B cell (primary cell): Measurements from ENCODE around the gene STAT5A. TPM values are rescaled to one million over a fixed set of nuclear protein-coding genes. Genes with fewer than 3 reads are reported as not detected.
A peak's percentile ranks its signal among the peaks of the same experiment; 100 is the strongest.

Experiments used
- ATAC-seq: fragments of 200-7000 bp; cut with Tn5 transposase; one replicate; pipeline ENCODE4 v1.10.0; 2021; ENCODE audit warnings: low read depth, mild to moderate bottlenecking, moderate number of reproducible peaks, moderate library complexity
- CTCF ChIA-PET: fragments of 350-600 bp; sonication (Branson Sonifier 250); formaldehyde crosslinking; loops from one replicate; lab custom pipeline; 2021; ENCODE audit warnings: antibody characterized with exemption, inconsistent platforms; lab: Charles Lee
- POLR2A ChIA-PET: fragments of 350-600 bp; sonication (Branson Sonifier 250); formaldehyde crosslinking; loops from one replicate; lab custom pipeline; 2021; ENCODE audit warnings: antibody characterized with exemption; lab: Charles Lee
- DNase-seq: peaks from one replicate; pipeline ENCODE4 v3.0.0; 2013
- H2AFZ ChIP-seq: 2 replicates; pipeline ENCODE4 v1.6.1; 2012; ENCODE audit warnings: mild to moderate bottlenecking, low read depth, low read length; ENCODE audit not compliant: insufficient read depth, poor library complexity, severe bottlenecking
- H3K27ac ChIP-seq, 2 donors: 1 replicate in 1 of 2; 2 replicates in 1 of 2; pipeline ENCODE4 v1.5.1; 2012 to 2013; ENCODE audit warnings: low read length in 2 of 2, mild to moderate bottlenecking in 2 of 2, moderate library complexity in 1 of 2
- H3K27me3 ChIP-seq, 4 experiments: fragments of 200-600 bp in 1 of 4; sonication (generic) in 1 of 4; replicated peaks in 1 of 4; 1 replicate in 2 of 4; 2 replicates in 2 of 4; pipeline versions ENCODE4 v1.6.1 to v1.7.0; 2013 to 2016; ENCODE audit warnings: low read length in 3 of 4, mild to moderate bottlenecking in 2 of 4, mixed read lengths in 1 of 4, moderate library complexity in 1 of 4; ENCODE audit not compliant: insufficient read depth in 4 of 4, control insufficient read depth in 3 of 4; ENCODE audit errors: control extremely low read depth in 1 of 4
- H3K36me3 ChIP-seq, 2 experiments: replicated peaks in 1 of 2; 1 replicate in 1 of 2; 2 replicates in 1 of 2; pipeline versions ENCODE4 v1.6.1 to v1.7.1; 2013; ENCODE audit warnings: low read length in 1 of 2; ENCODE audit not compliant: insufficient read depth in 2 of 2, control insufficient read depth in 1 of 2; ENCODE audit errors: control extremely low read depth in 1 of 2, extremely low read depth in 1 of 2
- H3K4me1 ChIP-seq, 2 donors: fragments of 200-600 bp in 1 of 2; sonication (generic) in 1 of 2; 1 replicate in 1 of 2; 2 replicates in 1 of 2; pipeline versions ENCODE4 v1.5.1 to v1.6.1; 2013 to 2017; ENCODE audit warnings: low read length in 2 of 2; ENCODE audit not compliant: control insufficient read depth in 2 of 2, insufficient read depth in 2 of 2
- H3K4me2 ChIP-seq: replicated peaks from 2 replicates; pipeline ENCODE3; 2012; ENCODE audit warnings: mild to moderate bottlenecking, low read depth, low read length; ENCODE audit not compliant: poor library complexity, severe bottlenecking
- H3K4me3 ChIP-seq, 5 experiments: fragments of 200-600 bp in 1 of 5; sonication (generic) in 1 of 5; 1 replicate in 3 of 5; 2 replicates in 2 of 5; pipeline versions ENCODE4 v1.5.1 to v1.7.0; 2011 to 2016; ENCODE audit warnings: low read length in 4 of 5, mild to moderate bottlenecking in 4 of 5, low read depth in 2 of 5, control low read depth in 1 of 5, moderate library complexity in 1 of 5; ENCODE audit not compliant: insufficient read depth in 1 of 5; ENCODE audit errors: control extremely low read depth in 1 of 5, extremely low read depth in 1 of 5
- H3K79me2 ChIP-seq: fragments of 200-600 bp; sonication (generic); one replicate; pipeline ENCODE4 v1.6.0; 2016; ENCODE audit warnings: low read length; ENCODE audit not compliant: control insufficient read depth, insufficient read depth
- H3K9ac ChIP-seq: fragments of 200-600 bp; sonication (generic); 2 replicates; pipeline ENCODE4 v1.6.1; 2017; ENCODE audit warnings: mild to moderate bottlenecking, low read length, moderate library complexity
- H3K9me3 ChIP-seq, 3 donors: one replicate each; pipeline versions ENCODE4 v1.6.1 to v1.7.1; 2013; ENCODE audit warnings: low read length in 2 of 3; ENCODE audit not compliant: control insufficient read depth in 2 of 3, insufficient read depth in 1 of 3; ENCODE audit errors: control extremely low read depth in 1 of 3
- H4K20me1 ChIP-seq: 2 replicates; pipeline ENCODE4 v1.6.0; 2012; ENCODE audit warnings: mild to moderate bottlenecking, low read length; ENCODE audit not compliant: insufficient read depth, control insufficient read depth, poor library complexity, severe bottlenecking
- H3K27ac Mint-ChIP-seq: one replicate; pipeline ENCODE4 v1.8.0; 2021; ENCODE audit warnings: mixed read lengths
- H3K27me3 Mint-ChIP-seq: one replicate; pipeline ENCODE4 v1.8.0; 2021; ENCODE audit warnings: mixed read lengths
- H3K4me1 Mint-ChIP-seq: one replicate; pipeline ENCODE4 v1.8.0; 2021; ENCODE audit warnings: mixed read lengths
- H3K4me3 Mint-ChIP-seq: one replicate; pipeline ENCODE4 v1.8.0; 2021; ENCODE audit warnings: mixed read lengths
- H3K9me3 Mint-ChIP-seq: one replicate; pipeline ENCODE4 v1.8.0; 2022; ENCODE audit warnings: mixed read lengths; ENCODE audit not compliant: insufficient read depth
- EZH2 ChIP-seq: IDR thresholded peaks from 2 replicates; pipeline ENCODE4 v1.6.1; 2012; ENCODE audit warnings: borderline replicate concordance, low read depth, mild to moderate bottlenecking, moderate library complexity, low read length; ENCODE audit not compliant: insufficient read depth, poor library complexity, severe bottlenecking
- WGBS: methylation state at CpG from one replicate; pipeline ENCODE4 v1.1.5; 2013; ENCODE audit warnings: missing lambda C conversion rate; ENCODE audit not compliant: insufficient coverage; 5-methylcytosine and 5-hydroxymethylcytosine counted together
- intact Hi-C: fragments of 100-400 bp; cut with micrococcal nuclease; formaldehyde crosslinking; loops from one replicate; pipeline ENCODE4 v1.10.0; 2022
- polyA plus RNA-seq: library from polyadenylated mRNA; depleted of rRNA; stranded (reverse); fragments of >200 nt; gene quantifications from 2 replicates; pipeline ENCODE4 v1.2.3, GENCODE V29; 2012
- total RNA-seq, 2 donors: library from RNA; stranded (reverse); fragments of 120-200 nt in 1 of 2; gene quantifications; 1 replicate in 1 of 2; 2 replicates in 1 of 2; pipeline versions ENCODE4 v1.2.3 to v1.2.4, GENCODE V29; 2013 to 2022
- TF ChIP-seq, protein P1 (sequence below): fragments of 200-600 bp; IDR thresholded peaks from one replicate; pipeline ENCODE4 v1.8.0; 2022; ENCODE audit warnings: antibody characterized with exemption, mild to moderate bottlenecking

The STAT5A gene
- total and polyA plus RNA-seq, 2 donors (not counting 1 experiment from before 2014, with no cell fraction given) = 48.8 to 110 TPM

DNA sequence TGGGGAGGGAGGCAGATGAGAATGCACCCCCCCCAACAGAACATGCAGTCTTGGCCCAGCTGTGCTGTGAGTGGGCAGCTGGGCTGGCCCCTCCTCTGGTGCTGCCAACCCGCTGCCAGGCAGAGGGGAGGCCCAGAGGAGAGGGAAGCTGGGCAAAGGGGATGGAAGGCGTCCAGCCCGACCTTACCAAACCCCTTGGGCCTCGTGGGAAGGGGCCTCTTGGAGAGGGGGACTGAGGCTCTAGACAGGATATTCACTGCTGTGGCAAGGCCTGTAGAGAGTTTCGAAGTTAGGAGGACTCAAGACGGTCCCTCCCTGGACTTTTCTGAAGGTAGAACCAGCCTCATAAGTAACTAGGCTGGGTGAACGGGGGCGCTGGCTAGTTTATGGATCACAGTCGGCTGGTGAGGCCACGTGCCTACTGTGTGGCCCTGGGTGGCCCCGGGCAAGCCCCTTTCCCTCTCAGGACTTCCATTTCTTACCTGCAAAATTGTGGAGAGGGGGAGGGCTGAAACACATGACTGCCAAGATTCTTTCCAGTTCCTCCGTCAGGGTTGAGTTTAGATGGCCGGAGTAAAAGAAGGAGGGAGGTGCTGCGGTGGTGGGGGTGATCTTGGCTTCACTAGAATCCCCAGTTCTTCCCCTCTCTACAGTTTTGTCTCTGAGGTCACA lies 857 bp upstream of the STAT5A start:
- Mint-ChIP-seq H3K27me3 (no peaks in the 10 kb centered on the region), H3K9me3 (no peaks in the 10 kb centered on the region), H3K27ac (peak overlapping the region; percentile 91), H3K4me3 (peak overlapping the region; percentile 97), H3K4me1 (peaks cover 41% of the 10 kb centered on the region)
- H3K27me3 ChIP-seq = no peaks in the 10 kb centered on the region
- ChIA-PET CTCF (interaction anchor here (0.6 to 3.6 kb wide), 4 partner anchors 39 to 248 kb away, joined by 3 to 18 read pairs (median 10); partner anchors contain the start of gene NAGLU), POLR2A (interaction anchor here (0.6 to 2.7 kb wide), 10 partner anchors 9 to 392 kb away, joined by 3 to 8 read pairs (median 4); partner anchors contain the start of genes STAT3 and STAT5B)
- peak overlapping the region; percentile 62 to 93 (median 73) for H3K4me3 ChIP-seq
- H4K20me1 ChIP-seq = no peaks in the 10 kb centered on the region
- peak; percentile 19 for ATAC-seq
- H3K9ac ChIP-seq = peak overlapping the region; percentile 91
- peaks cover 24 to 36% of the 10 kb centered on the region in 2 donors for H3K4me1 ChIP-seq
- peak; percentile 68 for DNase-seq
- peaks cover 11% of the 10 kb centered on the region for H3K79me2 ChIP-seq
- H3K27ac ChIP-seq = peak overlapping the region; percentile 75 to 89
- H3K36me3 ChIP-seq = peaks cover 0 to 5% of the 10 kb centered on the region in 2 experiments
- no peak for TF ChIP-seq EZH2
- TF ChIP-seq, protein P1, sequence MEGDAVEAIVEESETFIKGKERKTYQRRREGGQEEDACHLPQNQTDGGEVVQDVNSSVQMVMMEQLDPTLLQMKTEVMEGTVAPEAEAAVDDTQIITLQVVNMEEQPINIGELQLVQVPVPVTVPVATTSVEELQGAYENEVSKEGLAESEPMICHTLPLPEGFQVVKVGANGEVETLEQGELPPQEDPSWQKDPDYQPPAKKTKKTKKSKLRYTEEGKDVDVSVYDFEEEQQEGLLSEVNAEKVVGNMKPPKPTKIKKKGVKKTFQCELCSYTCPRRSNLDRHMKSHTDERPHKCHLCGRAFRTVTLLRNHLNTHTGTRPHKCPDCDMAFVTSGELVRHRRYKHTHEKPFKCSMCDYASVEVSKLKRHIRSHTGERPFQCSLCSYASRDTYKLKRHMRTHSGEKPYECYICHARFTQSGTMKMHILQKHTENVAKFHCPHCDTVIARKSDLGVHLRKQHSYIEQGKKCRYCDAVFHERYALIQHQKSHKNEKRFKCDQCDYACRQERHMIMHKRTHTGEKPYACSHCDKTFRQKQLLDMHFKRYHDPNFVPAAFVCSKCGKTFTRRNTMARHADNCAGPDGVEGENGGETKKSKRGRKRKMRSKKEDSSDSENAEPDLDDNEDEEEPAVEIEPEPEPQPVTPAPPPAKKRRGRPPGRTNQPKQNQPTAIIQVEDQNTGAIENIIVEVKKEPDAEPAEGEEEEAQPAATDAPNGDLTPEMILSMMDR = no peak
- no peaks in the 10 kb centered on the region for H3K9me3 ChIP-seq
- intact Hi-C loops = no loop called here
- 9% methylated on average over 9 of the region's 14 CpGs for WGBS
- peak overlapping the region; percentile 98 for H3K4me2 ChIP-seq
- H2AFZ ChIP-seq = peak overlapping the region; percentile 86
